OCI-LY7 (cell line): ENCODE data around the gene VCL.

Experiments used
- EZH2phosphoT487 ChIP-seq: fragments of 200-600 bp; sonication (generic); IDR thresholded peaks from 2 replicates; pipeline ENCODE4 v1.6.1; 2018; ENCODE audit warnings: low read depth, borderline replicate concordance, mild to moderate bottlenecking, mixed run types, antibody characterized with exemption, low read length, moderate library complexity, mixed read lengths
- TF ChIP-seq, protein P1 (sequence below): fragments of 200-600 bp; sonication (generic); conservative IDR thresholded peaks from 2 replicates; pipeline ENCODE4 v1.5.1; 2014; ENCODE audit warnings: mild to moderate bottlenecking, antibody characterized with exemption, low read length, moderate library complexity, mixed read lengths

DNA sequence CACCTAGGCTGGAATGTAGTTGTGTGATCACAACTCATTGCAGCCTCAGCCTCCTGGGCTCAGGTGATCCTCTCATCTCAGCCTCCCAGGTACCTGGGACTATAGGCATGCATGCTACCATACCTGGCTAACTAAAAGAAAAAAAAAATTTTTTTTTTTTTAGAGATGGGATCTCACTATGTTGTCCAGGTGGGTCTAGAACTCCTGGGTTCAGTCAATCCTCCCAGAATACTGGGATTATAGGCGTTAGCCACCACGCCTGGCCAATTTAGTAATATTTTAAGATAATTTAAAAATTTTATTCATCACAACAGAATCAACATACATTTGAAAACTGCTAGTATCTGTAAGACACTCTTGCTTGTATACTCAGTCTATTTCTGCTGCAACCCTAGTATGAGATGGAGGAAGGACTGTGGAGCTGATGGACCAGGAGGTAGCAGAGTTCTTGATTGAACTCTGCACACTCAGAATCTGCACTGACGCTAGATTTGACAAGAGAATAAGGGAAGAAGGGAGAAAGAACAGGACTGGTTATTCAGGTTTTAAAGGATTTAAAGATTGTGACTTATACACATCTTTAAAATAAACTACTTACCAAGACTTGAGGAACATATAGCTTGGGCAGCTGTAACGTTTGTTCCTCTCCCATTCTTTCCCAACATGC is 57.6 kb downstream of the VCL start:
- TF ChIP-seq, protein P1, sequence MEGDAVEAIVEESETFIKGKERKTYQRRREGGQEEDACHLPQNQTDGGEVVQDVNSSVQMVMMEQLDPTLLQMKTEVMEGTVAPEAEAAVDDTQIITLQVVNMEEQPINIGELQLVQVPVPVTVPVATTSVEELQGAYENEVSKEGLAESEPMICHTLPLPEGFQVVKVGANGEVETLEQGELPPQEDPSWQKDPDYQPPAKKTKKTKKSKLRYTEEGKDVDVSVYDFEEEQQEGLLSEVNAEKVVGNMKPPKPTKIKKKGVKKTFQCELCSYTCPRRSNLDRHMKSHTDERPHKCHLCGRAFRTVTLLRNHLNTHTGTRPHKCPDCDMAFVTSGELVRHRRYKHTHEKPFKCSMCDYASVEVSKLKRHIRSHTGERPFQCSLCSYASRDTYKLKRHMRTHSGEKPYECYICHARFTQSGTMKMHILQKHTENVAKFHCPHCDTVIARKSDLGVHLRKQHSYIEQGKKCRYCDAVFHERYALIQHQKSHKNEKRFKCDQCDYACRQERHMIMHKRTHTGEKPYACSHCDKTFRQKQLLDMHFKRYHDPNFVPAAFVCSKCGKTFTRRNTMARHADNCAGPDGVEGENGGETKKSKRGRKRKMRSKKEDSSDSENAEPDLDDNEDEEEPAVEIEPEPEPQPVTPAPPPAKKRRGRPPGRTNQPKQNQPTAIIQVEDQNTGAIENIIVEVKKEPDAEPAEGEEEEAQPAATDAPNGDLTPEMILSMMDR, result no peak
- no peak for TF ChIP-seq EZH2phosphoT487
